DOHH2 (cell line): ENCODE measurements around the gene MRPL10.

Experiments used
- H3F3A ChIP-seq: fragments of 200-600 bp; sonication (generic), shearing (Covaris generic); 2 replicates; pipeline ENCODE4 v1.6.0; 2016; ENCODE audit warnings: antibody characterized with exemption, mild to moderate bottlenecking; ENCODE audit not compliant: control insufficient read depth, insufficient read depth
- H3K27ac ChIP-seq: fragments of 200-600 bp; sonication (generic); 2 replicates; pipeline ENCODE4 v1.5.1; 2014; ENCODE audit warnings: low read depth, mild to moderate bottlenecking, low read length, moderate library complexity
- H3K27me3 ChIP-seq: fragments of 200-600 bp; sonication (generic); 2 replicates; pipeline ENCODE4 v1.6.1; 2014; ENCODE audit warnings: mild to moderate bottlenecking, low read length, mixed read lengths; ENCODE audit not compliant: control insufficient read depth
- H3K36me3 ChIP-seq: fragments of 200-600 bp; sonication (generic); 2 replicates; pipeline ENCODE4 v1.6.1; 2014; ENCODE audit warnings: mild to moderate bottlenecking, low read length, moderate library complexity, mixed read lengths; ENCODE audit not compliant: control insufficient read depth
- H3K4me1 ChIP-seq: fragments of 200-600 bp; sonication (generic); 2 replicates; pipeline ENCODE4 v1.6.1; 2014; ENCODE audit warnings: mild to moderate bottlenecking, low read length, mixed read lengths; ENCODE audit not compliant: control insufficient read depth
- H3K4me2 ChIP-seq: fragments of 200-600 bp; sonication (generic); 2 replicates; pipeline ENCODE4 v1.6.0; 2014; ENCODE audit warnings: mild to moderate bottlenecking, low read length, moderate library complexity
- H3K4me3 ChIP-seq: fragments of 200-600 bp; sonication (generic); 2 replicates; pipeline ENCODE4 v1.5.1; 2014; ENCODE audit warnings: mild to moderate bottlenecking, low read length, mixed read lengths
- H3K79me2 ChIP-seq: fragments of 200-600 bp; sonication (generic); 2 replicates; pipeline ENCODE4 v1.6.1; 2014; ENCODE audit warnings: mild to moderate bottlenecking, low read length, mixed read lengths; ENCODE audit not compliant: control insufficient read depth
- H3K9me2 ChIP-seq: fragments of 200-600 bp; sonication (generic); replicated peaks from 2 replicates; pipeline ENCODE4 v1.6.1; 2014; ENCODE audit warnings: mild to moderate bottlenecking, low read length, mixed read lengths; ENCODE audit not compliant: control insufficient read depth
- H3K9me3 ChIP-seq: fragments of 200-600 bp; sonication (generic); 2 replicates; pipeline ENCODE4 v1.6.1; 2014; ENCODE audit warnings: antibody characterized with exemption, low read length, mixed read lengths; ENCODE audit not compliant: control insufficient read depth, insufficient read depth
- H4K20me1 ChIP-seq: fragments of 200-600 bp; sonication (generic); 2 replicates; pipeline ENCODE4 v1.6.0; 2014; ENCODE audit warnings: low read depth, mild to moderate bottlenecking, antibody characterized with exemption, low read length, moderate library complexity; ENCODE audit not compliant: control insufficient read depth, insufficient read depth
- CTCF ChIP-seq: fragments of 200-600 bp; sonication (generic); IDR thresholded peaks from one replicate; pipeline ENCODE4 v1.5.1; 2014; ENCODE audit warnings: antibody characterized with exemption, mild to moderate bottlenecking, low read depth, low read length; ENCODE audit not compliant: poor library complexity, severe bottlenecking
- EZH2phosphoT487 ChIP-seq: fragments of 200-600 bp; sonication (generic); IDR thresholded peaks from 2 replicates; pipeline ENCODE4 v1.6.1; 2017; ENCODE audit warnings: borderline replicate concordance, mild to moderate bottlenecking, antibody characterized with exemption, low read length, moderate library complexity, mixed read lengths

Gene MRPL10

GRCh38 chr17:47873200-47874090 lies 42.1 kb upstream of the MRPL10 start:
- H3K9me3 ChIP-seq, result no peaks in the 10 kb centered on the region
- H3K79me2 ChIP-seq, result no peaks in the 10 kb centered on the region
- no peak overlapping the region for H3K4me3 ChIP-seq
- TF ChIP-seq EZH2phosphoT487 (no peak), CTCF (no peak)
- H3F3A ChIP-seq, result no peaks in the 10 kb centered on the region
- H3K36me3 ChIP-seq, result no peaks in the 10 kb centered on the region
- peaks cover 39% of the 10 kb centered on the region for H3K27me3 ChIP-seq
- H4K20me1 ChIP-seq, result no peaks in the 10 kb centered on the region
- no peak overlapping the region for H3K27ac ChIP-seq
- H3K4me2 ChIP-seq, result peak overlapping the region; percentile 6; the same call in 1 of the 2 replicates
- H3K9me2 ChIP-seq, result no peaks in the 10 kb centered on the region
- peaks cover 20% of the 10 kb centered on the region for H3K4me1 ChIP-seq

DNA sequence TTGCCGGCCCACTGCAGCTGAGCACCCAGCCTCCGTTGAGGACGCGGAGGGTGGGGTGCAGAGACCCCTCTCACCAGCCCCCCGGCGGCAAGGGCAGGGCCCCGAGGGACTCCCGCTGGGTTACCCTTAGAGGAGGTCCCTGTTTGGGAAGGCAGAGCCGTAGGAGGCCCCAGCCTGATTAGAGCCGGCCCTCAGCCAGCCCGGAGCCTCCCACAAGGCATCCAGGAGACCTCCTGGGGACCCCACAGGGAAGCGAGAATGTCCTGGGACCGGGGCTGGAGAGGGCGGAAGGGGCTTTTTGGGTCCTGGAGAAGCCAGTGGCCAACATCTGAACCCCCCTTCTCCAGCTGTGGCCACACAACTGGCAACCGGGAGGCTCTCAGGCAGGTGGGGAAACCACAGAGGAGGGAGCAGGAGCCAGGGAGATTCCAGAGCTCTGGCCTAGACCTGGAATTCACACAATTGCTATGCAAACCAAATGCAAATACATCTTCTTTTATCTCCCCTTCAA lies 41.4 kb upstream of the MRPL10 start:
- H3K36me3 ChIP-seq, result no peaks in the 10 kb centered on the region
- H3K4me2 ChIP-seq, result no peak overlapping the region
- peaks cover 20% of the 10 kb centered on the region for H3K4me1 ChIP-seq
- no peaks in the 10 kb centered on the region for H3K9me3 ChIP-seq
- no peaks in the 10 kb centered on the region for H3K9me2 ChIP-seq
- no peak overlapping the region for H3K4me3 ChIP-seq
- no peaks in the 10 kb centered on the region for H3K79me2 ChIP-seq
- TF ChIP-seq EZH2phosphoT487 (no peak), CTCF (no peak)
- H3K27ac ChIP-seq, result no peak overlapping the region
- H3F3A ChIP-seq, result no peaks in the 10 kb centered on the region
- no peaks in the 10 kb centered on the region for H4K20me1 ChIP-seq
- peaks cover 37% of the 10 kb centered on the region for H3K27me3 ChIP-seq

DNA sequence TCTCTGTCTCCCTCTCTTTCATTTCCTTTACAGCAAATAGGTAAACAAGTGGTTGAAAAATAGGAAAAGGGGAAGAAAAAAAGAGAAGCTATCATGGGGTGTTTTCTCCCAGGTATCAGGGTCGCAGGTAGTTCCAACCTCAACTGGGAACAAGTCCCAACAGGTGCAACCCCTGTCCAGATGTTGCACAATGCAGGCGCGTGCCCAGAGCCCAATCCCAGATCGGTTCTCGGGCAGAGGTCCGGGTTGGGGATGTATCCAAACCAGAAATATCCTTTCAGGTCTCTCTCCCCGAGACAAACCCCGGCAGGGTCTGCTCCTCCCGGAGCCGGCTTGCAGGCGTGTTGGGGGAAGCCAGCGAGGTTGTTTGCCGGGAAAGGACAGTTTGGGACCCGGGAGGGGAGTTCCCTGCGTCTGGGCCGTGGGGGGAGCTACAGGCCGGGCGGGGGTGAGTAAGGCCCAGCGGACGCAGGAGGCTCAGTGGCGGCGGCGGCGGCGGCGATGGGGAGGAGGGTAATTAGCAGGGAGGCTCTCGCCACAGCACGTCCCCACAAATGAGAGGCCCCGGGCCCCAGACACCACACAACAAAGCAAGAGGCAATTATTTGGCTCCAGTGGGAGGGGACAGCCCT lies 40.8 kb upstream of the MRPL10 start:
- Histone ChIP-seq H3F3A (no peaks in the 10 kb centered on the region), H3K79me2 (no peaks in the 10 kb centered on the region), H3K27me3 (peaks cover 35% of the 10 kb centered on the region), H3K9me2 (no peaks in the 10 kb centered on the region), H3K4me2 (no peak overlapping the region), H4K20me1 (no peaks in the 10 kb centered on the region), H3K4me3 (no peak overlapping the region), H3K9me3 (no peaks in the 10 kb centered on the region), H3K36me3 (no peaks in the 10 kb centered on the region), H3K4me1 (peaks cover 16% of the 10 kb centered on the region), H3K27ac (no peak overlapping the region)
- TF ChIP-seq EZH2phosphoT487, result no peak
- TF ChIP-seq CTCF, result no peak
